ENCODE measurements around the gene EPC1. TPM values are rescaled to one million over a fixed set of nuclear protein-coding genes. Genes with fewer than 3 reads are reported as not detected.

Gene EPC1
- total and polyA plus RNA-seq, 2 of the 8 experiments (the other 6 are each of a cell fraction or from before 2014, with no cell fraction given) = 23.7 to 42.3 TPM

GRCh38 chr10:32390193-32390592 lies 43.2 kb upstream of the EPC1 start:
- TF ChIP-seq BACH1 (IDR thresholded peaks at IDR 0.05; ENCODE audit: low read length) = no peak
- TF ChIP-seq CHD2 (IDR thresholded peaks at IDR 0.05; ENCODE audit: low read length) = no peak
- no peak for TF ChIP-seq JUND (IDR thresholded peaks at IDR 0.05; ENCODE audit: low read length)
- TF ChIP-seq NRF1 (IDR thresholded peaks at IDR 0.05; ENCODE audit: low read depth, low read length) = no peak
- no peak for TF ChIP-seq CTCF (IDR thresholded peaks at IDR 0.05; ENCODE audit: control extremely low read depth in 1 of 3, insufficient read depth in 1 of 3, low read depth in 1 of 3, low read length in 3 of 3)
- TF ChIP-seq KDM1A (IDR thresholded peaks at IDR 0.05; ENCODE audit: borderline replicate concordance, low read length) = no peak
- no peak for DNase-seq (ENCODE audit: low read depth in 1 of 2, low spot score in 2 of 2)
- Histone ChIP-seq H4K20me1 (replicated peaks in 1 of 2; ENCODE audit: control insufficient read depth in 1 of 2, insufficient read depth in 2 of 2, low read length in 2 of 2) (no peaks in the 10 kb centered on the region), H2BK12ac (ENCODE audit: low read depth, low read length) (no peak overlapping the region), H2AK5ac (ENCODE audit: low read depth, low read length) (no peak overlapping the region), H3K27ac (ENCODE audit: low read depth, low read length) (no peak overlapping the region), H2BK5ac (ENCODE audit: low read depth, low read length) (no peak overlapping the region), H3K9ac (replicated peaks in 1 of 4; ENCODE audit: extremely low read depth in 1 of 4, low read depth in 3 of 4, low read length in 3 of 4) (no peak overlapping the region), H2AFZ (ENCODE audit: low read length) (no peak overlapping the region), H3K79me1 (ENCODE audit: low read depth, low read length) (no peaks in the 10 kb centered on the region), H2BK15ac (ENCODE audit: low read length) (no peak overlapping the region), H3K4me1 (replicated peaks in 1 of 4; ENCODE audit: control insufficient read depth in 3 of 4, insufficient read depth in 4 of 4, low read length in 3 of 4) (no peaks in the 10 kb centered on the region), H3K79me2 (ENCODE audit: control insufficient read depth in 1 of 2, insufficient read depth in 2 of 2, low read length in 2 of 2) (no peaks in the 10 kb centered on the region), H3K27me3 (replicated peaks in 1 of 4; ENCODE audit: control insufficient read depth in 3 of 4, extremely low read depth in 1 of 4, insufficient read depth in 3 of 4, low read length in 3 of 4) (no peaks in the 10 kb centered on the region), H3K4ac (replicated peaks; ENCODE audit: insufficient read length, low read depth, low read length) (no peak overlapping the region), H3K14ac (ENCODE audit: insufficient read length) (no peak overlapping the region), H4K5ac (ENCODE audit: insufficient read length, low read depth, low read length) (no peak overlapping the region), H2BK120ac (replicated peaks; ENCODE audit: low read depth, low read length) (no peak overlapping the region), H4K8ac (ENCODE audit: extremely low read depth, insufficient read depth, low read length) (no peak overlapping the region), H3K4me2 (ENCODE audit: insufficient read depth in 1 of 2, low read depth in 2 of 2, low read length in 2 of 2) (no peak overlapping the region), H3K18ac (ENCODE audit: extremely low read depth, low read length) (no peak overlapping the region), H3K56ac (replicated peaks; ENCODE audit: insufficient read length, low read depth, low read length) (no peak overlapping the region), H3K23ac (ENCODE audit: insufficient read length) (no peak overlapping the region), H2BK20ac (ENCODE audit: low read length) (no peak overlapping the region), H3K4me3 (ENCODE audit: extremely low read depth in 1 of 4, insufficient read depth in 2 of 4, low read depth in 3 of 4, low read length in 4 of 4) (no peak overlapping the region), H3K9me3 (ENCODE audit: insufficient read depth in 2 of 2, low read depth in 1 of 2, low read length in 1 of 2) (no peaks in the 10 kb centered on the region), H4K91ac (replicated peaks; ENCODE audit: insufficient read length, low read length) (no peak overlapping the region), H3K23me2 (ENCODE audit: low read depth, low read length) (no peaks in the 10 kb centered on the region; the same call in 1 of the 2 replicates), H3K36me3 (ENCODE audit: control insufficient read depth in 2 of 4, insufficient read depth in 4 of 4, low read length in 3 of 4) (no peaks in the 10 kb centered on the region)
- FAIRE-seq = no peak
- ChIA-PET CTCF (ENCODE audit: partially characterized antibody) (no interaction called here), POLR2A (ENCODE audit: partially characterized antibody) (no interaction called here)
- WGBS, 2 experiments (ENCODE audit: extremely low coverage in 1 of 2, insufficient coverage in 1 of 2, insufficient read length in 1 of 2, insufficient replicate concordance in 2 of 2, low coverage in 1 of 2, low lambda C conversion rate in 2 of 2, missing lambda C conversion rate in 1 of 2) = 91% methylated on average over 3 of the region's 3 CpGs; no CpG with 5 or more reads in 1 of the 2 experiments

Data from H1 (cell line).